GM12872 (cell line): ENCODE data around the gene ITGB2.

Experiments used
- CTCF ChIP-seq: IDR thresholded peaks from 3 replicates; pipeline ENCODE4 v1.5.1; 2011; ENCODE audit warnings: low read depth, mild to moderate bottlenecking, low read length, moderate library complexity; ENCODE audit not compliant: insufficient read depth

Gene ITGB2

GRCh38 chr21:44886113-44887075, 34.3 kb downstream of the ITGB2 start:
- TF ChIP-seq CTCF, result no peak

- no peak for TF ChIP-seq CTCF
Measured at GRCh38 chr21:44885615-44886014, 35.1 kb downstream of the ITGB2 start.

GRCh38 chr21:44884097-44884496, 36.6 kb downstream of the ITGB2 start:
- no peak for TF ChIP-seq CTCF

GRCh38 chr21:44883250-44883649, 37.4 kb downstream of the ITGB2 start:
- no peak for TF ChIP-seq CTCF

GRCh38 chr21:44881198-44881872, 39.4 kb downstream of the ITGB2 start:
- TF ChIP-seq CTCF, result no peak

- no peak for TF ChIP-seq CTCF
Measured at GRCh38 chr21:44880405-44881197, 40.1 kb downstream of the ITGB2 start.
